ENCODE data around the gene ABCA3.
"Not testable (repeated sequence)": the region's sequence is repeated elsewhere in the genome, so short reads cannot be mapped to it uniquely, and the experiment has no call there.

Gene ABCA3

GRCh38 chr16:2340564-2341455 lies at the start of gene ABCA3:
ABCA3 (minus strand) TSS chr16:2340728; CDS start chr16:2326466, 14,262 bp downstream.
- no peak for FAIRE-seq

GRCh38 chr16:2388875-2389433 lies 48.4 kb upstream of the ABCA3 start:
- FAIRE-seq, result no peak

GRCh38 chr16:2388139-2388874 lies 47.8 kb upstream of the ABCA3 start:
- no peak for FAIRE-seq

DNA sequence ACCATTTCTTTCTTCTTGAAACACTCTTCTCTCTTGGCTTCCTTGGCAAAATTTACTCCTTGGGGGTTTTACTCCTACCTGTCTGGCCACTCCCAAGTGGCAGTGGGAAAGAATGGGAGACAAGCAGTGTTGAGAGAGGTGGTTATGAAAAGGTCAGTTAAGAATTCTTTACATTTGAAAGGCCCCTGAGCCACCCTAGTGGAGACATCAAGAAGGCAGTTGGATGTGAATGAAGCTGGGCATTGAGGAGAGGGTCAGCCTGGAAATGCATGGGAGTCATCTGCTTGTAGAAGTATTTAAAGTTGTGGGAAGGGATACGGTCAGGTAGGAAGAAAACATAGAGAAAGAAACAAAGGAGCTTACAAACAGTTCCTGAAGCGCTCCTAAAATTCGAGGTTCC lies 46.5 kb upstream of the ABCA3 start:
- no peak for FAIRE-seq

- FAIRE-seq, result not testable (repeated sequence)
These were observed 45.5 kb upstream of the ABCA3 start for GRCh38 chr16:2385982-2386381.

DNA sequence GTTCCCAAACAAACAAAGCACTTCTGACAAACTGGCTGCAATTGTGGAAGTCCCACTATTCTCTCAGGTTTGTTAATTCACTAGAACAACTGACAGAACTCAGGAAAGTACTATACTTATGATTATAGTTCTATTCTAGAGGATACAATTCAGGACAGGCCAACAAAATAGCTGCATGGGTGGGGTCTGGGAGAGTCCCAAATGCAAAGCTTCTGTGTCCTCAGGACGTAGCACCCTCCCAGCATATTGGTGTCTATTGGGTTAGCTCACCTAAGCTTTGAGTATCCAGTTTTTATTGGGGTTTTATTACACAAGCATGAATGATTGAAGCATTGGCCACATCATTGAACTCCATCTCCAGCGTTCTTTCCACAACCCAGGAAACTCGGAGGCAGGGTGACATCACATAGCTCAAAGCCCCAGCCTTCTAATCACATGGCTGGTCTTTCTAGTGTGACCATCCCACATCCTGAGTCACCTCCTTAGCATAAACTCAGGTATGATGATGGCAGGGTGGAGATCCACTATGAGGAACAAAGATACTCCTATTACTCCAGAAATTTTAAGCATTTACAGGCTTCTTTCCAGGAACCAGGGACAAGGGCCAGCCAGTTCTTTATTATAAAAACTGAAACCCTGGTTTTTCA lies 44.8 kb upstream of the ABCA3 start:
- FAIRE-seq, result no peak

DNA sequence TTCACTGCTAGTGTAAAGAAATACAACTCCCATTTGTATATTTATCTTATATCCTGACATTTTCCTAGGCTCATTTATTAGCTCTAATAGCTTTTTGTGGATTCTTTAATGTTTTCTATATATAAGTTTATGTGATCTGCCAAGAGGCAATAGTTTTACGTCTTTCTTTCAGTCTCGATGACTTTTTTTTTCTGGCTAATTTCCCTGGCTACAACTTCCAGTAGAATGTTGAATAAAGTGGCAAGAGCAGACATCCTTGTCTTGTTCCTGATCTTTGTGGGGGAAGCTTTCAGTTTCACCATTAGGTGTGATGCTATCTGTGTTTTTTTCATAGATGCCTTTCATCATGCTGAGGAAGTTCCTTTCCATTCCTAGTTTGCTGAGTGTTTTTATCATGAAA lies 43.9 kb upstream of the ABCA3 start:
- no peak for FAIRE-seq

- FAIRE-seq, result no peak
These were observed 43.0 kb upstream of the ABCA3 start for GRCh38 chr16:2383501-2383900.

DNA sequence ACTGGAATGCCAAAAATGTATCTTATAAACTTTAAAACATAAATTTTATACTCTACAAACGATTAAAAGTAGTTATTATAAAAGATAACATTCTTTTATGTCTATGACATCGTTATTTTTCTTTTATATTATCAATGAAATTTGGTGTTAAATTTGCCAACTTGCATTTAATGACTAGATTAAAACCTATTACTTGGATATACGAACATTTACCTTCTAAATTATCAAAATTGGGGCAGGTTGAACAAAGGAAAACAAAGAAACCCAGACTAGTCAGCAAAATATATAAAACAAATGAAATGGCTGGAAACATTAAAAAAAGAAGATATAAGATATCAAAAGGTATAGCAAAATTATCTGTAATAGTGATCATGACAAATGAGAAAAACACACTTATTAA lies 34.1 kb upstream of the ABCA3 start:
- no peak for FAIRE-seq

DNA sequence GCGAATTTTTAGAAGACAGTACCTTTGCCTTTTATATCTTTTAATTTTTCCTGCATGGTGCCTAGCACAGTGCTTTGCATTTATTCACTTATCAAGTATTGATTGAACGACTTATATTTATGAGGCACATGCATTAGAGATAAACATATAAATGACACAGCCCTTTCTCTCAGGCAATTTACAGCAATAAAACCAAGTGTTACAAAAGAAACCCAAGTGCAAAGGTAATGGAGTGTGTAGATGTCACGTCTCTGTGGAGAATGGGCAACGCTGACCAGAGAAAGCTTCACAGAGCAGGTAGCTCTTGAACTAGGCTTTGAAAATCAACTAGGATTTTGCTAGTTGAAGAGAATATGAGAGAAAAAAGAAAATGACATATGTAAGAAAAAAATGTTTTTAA lies 32.6 kb upstream of the ABCA3 start:
- no peak for FAIRE-seq

GRCh38 chr16:2372684-2373083 lies 32.2 kb upstream of the ABCA3 start:
- no peak for FAIRE-seq

DNA sequence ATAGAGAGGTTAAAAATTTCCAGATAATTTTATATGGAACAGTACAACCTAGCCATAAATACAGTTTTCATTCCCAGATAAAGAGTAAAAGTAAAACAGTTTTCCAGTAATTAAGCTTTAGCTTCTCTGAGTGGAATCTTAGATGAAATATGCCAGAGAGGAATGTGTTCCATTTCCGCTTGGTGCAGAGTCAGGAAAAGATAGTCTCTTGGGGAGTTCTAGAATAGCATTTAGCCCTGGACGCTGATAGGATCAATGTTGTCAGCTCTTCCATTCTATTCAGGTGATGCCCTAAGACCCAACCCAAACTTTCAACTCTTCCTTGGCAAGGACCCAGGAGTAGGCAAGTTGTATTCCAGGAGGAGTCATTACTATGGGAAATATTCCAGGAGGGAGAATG lies 30.9 kb upstream of the ABCA3 start:
- no peak for FAIRE-seq

GRCh38 chr16:2370721-2371120 lies 30.2 kb upstream of the ABCA3 start:
- FAIRE-seq, result no peak

- no peak for FAIRE-seq
These were observed 26.3 kb upstream of the ABCA3 start for GRCh38 chr16:2366660-2367309.

- no peak for FAIRE-seq
These were observed 25.1 kb upstream of the ABCA3 start for GRCh38 chr16:2365397-2366294.

- no peak for FAIRE-seq
These were observed 24.2 kb upstream of the ABCA3 start for GRCh38 chr16:2364638-2365210.

- FAIRE-seq, result no peak
These were observed 21.7 kb upstream of the ABCA3 start for GRCh38 chr16:2362218-2362617.

GRCh38 chr16:2361129-2361528 lies 20.6 kb upstream of the ABCA3 start:
- no peak for FAIRE-seq

GRCh38 chr16:2359919-2360318 lies 19.4 kb upstream of the ABCA3 start:
- FAIRE-seq, result no peak

DNA sequence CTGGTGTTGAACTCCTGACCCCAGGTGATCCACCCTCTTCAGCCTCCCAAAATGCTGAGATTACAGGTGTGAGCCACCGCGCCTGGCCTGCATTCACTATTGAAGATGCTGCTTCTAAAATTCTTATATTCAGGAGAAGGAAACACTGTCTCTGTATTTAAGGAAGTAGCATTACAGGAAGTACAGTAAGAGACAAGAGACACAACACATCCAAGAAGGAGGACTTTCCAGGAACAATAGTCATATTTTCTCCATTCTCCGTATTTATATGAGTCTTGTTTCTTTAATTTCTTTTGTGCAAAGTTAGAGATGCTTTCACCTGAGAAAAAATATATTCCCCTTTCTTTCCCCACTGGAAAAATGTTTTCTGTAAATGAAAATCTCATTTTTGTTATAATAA lies 18.3 kb upstream of the ABCA3 start:
- no peak for FAIRE-seq

DNA sequence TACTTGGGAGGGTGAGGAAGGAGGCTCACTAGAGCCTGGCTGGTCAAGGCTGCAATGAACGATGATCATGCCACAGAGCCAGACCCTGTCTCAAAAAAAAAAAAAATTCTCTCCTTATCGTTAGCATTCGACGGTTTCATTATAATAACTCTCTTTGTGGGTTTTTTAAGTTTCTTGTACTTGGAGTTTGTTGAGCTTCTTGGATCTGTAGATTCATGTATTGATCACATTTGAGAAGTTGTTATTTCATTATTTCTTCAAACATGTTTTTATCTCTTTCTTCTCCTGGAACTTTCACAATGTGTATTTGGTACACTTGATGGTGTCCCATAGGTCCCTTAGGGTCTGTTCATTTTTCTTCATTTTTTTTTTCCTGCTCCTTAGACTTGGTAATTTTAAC lies 16.8 kb upstream of the ABCA3 start:
- no peak for FAIRE-seq
